ENCODE data around the gene RASGRP3.
"Not testable (repeated sequence)": the region's sequence is repeated elsewhere in the genome, so short reads cannot be mapped to it uniquely, and the experiment has no call there.

The RASGRP3 gene

DNA sequence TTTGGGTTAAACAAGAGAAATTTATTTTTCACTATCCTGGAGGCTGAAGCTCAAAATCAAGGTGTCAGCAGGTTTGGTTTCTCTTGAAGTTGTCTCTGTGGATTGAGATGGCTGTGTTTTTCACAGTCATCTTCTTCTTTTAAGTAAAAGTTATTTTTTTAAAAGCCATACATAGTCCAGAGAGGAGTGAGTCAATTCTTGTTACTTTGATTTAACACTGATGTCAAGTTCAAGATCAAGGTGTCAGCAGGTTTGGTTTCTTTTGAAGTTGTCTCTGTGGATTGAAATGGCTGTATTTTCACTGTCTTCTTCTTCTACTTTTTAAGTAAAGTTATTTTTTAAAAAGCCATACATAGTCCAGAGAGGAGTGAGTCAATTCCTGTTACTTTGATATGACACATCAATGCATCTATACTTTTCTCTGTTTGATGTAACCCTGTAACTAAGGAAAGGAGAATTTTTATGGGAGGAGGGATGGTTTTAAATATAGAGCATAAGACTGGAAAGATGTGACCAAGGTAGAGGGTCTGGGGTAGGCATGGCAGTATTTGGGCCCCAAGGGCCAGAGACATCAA lies 22.5 kb upstream of the RASGRP3 start:
- no peak for DNase-seq (ENCODE audit: low spot score)

DNA sequence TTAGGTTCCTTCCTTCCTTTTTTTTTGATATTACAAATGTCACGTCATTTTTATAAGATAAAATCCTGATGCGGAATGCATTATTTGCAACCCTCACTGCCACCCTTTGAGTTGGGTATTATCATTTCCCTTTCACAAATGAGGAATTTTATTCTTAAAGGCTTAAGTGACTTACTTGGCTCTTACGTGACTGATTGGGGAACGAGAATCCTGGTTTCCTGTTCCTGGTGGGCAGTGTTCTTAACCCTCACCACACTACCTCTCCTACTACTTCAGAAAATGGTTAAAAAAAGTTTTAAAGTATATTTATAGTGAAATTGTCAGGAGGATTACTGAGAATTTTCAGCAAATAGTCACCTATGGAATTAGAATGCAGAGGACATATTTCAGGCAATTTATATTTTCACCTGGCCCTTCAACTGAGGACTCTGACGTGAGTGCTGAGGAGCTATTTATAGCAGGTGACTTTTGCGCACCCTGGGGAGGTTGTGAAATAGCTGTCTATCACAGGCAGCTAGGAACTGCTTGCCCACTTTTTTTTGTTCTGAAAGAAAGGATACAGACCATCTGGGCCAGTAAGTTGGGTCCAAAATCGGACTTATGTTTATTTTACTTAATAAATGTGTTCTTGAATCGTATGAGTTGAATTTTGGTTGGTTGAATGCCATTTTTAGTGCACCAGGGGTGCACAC lies 18.7 kb upstream of the RASGRP3 start:
- DNase-seq (ENCODE audit: low spot score), result no peak

DNA sequence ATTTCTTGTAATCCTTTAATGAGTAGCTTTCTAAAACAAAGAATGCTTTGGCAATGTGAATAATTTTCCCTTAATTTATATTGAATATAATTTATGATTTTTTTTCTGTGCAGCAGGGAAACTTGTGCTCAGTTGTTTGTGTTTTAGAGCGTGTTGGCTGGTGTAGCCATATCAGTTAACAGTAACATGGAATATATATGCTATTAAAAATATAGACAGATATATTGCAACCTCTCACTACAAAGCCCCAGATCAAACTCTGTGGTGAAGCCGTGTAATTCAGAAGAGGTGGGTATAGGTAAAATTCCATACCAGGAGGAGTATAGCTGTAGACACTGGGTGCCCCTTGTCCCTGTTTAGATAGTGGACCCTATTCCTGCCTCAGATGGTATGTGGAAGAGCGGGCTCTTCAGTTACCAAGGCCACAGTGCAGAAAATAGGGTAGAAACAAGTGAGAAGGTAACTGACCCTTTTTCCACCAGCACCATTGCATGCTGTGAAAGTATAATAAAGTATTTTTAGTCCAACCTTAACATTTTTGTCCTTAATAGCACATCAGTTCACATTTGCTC lies 18.1 kb upstream of the RASGRP3 start:
- DNase-seq (ENCODE audit: low spot score), result no peak

DNA sequence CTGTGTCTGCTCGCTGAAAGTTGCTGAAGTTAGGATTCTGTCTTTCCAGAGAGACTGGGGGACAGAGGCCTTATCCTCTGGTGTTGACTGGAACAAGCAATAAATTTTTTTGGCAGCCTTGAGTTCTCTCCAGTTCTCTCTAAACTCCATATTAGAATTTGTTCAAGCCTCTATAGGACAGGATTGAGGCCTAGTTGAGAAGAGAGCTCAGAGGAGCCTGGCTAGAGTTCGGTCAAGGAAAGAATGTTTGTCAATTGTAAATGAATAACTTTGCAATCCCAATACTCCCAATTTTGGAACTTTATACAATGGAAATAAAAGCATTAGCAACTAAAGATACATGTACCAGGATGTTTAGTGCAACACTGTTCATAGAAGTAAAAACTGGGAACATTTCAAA lies 16.7 kb upstream of the RASGRP3 start:
- no peak for DNase-seq (ENCODE audit: low spot score)

DNA sequence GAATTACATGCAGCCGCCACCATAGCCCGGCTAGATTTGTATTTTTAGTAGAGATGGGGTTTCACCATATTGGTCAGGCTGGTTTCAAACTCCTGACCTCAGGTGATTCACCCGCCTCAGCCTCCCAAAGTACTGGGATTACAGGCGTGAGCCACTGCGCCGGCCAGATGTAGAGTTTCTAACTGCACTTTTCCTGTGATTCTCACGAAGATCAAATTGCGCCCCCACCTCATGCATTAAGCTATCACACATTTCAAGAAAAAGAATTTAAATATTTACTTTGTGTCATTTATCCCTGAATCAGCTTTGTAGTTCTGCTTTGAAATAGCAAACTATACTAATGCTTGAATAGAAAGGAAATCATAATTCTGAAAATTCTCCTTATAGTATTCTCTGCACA lies 13.9 kb upstream of the RASGRP3 start:
- DNase-seq (ENCODE audit: low spot score), result not testable (repeated sequence)

DNA sequence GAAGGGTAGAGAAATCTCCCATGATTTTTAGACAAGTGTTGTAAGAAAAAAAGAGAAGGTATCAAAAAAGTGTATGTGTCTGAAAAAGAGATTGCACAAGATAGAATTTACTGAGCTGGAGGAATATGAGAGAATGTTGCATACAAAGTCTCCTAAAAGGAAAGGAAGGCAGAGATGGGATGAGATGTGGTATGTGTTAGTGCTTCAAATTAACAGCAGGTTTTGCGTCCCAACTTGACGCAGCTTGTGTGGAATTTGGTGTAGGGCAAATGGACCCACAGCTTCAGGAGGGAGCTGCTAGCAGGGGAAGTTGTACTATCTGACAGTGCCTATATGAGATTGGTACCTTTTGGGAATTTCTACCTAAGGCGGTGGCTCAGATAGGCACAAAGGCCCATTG lies 9.0 kb upstream of the RASGRP3 start:
- no peak for DNase-seq (ENCODE audit: low spot score)

DNA sequence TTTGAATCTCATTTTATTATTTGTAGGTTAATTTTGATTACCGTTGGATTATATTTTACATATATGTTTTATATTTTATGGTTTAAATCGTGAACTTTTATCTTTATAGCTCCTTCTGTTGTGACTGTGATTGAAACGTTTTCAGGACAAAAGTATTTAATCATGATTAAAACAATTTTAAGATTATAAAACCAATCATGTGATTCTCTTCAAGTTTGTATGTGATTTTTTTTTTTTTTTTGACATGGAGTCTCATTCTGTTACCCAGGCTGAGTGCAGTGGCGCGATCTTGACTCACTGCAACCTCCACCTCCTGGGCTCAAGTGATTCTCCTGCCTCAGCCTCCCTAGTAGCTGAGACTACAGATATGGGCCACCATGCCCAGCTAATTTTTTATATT lies 7.2 kb upstream of the RASGRP3 start:
- no peak for DNase-seq (ENCODE audit: low spot score)

DNA sequence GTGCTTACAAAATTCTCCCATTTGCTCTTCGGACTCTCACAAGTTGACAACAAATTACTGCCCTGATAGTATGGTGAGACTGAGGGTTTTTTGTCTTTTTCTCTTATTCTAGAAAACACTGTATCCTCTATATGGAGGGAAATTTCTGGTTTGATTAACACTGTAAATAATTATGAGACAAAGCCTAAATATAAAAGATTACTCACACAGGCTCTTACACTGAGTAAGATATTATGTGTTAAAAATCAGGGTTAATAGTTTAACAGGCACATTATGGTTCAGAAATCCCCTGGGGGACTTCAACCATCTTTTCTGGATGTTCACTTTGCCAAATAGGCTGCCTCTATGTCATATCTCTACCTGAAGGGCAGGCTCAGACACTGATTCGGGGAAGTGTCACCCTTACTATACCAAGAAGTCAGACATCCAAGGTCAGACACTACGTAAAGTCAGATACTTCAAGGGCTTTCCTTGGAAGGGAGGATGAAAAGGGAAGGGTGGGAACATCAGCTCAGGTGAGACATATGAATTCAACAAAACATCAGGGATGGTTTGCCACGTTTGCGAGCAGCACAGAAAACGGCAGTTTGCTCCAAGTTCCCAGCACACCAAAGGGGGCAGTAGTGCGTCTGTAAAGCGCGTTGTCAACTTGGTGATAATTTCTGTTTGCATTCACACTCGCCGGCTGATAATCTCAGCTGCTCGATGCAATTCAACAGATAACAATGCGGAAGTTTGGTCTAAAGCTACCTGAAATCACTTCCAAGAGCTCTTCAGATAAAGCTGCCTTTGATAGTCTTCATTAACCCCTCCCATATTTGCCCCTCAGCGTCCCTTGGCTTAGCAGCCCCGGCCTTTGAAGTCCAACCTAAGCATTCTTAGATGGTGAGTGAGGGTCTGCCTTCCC lies 972 bp upstream of the RASGRP3 start:
- peak; percentile 55 for DNase-seq (ENCODE audit: low spot score)

DNA sequence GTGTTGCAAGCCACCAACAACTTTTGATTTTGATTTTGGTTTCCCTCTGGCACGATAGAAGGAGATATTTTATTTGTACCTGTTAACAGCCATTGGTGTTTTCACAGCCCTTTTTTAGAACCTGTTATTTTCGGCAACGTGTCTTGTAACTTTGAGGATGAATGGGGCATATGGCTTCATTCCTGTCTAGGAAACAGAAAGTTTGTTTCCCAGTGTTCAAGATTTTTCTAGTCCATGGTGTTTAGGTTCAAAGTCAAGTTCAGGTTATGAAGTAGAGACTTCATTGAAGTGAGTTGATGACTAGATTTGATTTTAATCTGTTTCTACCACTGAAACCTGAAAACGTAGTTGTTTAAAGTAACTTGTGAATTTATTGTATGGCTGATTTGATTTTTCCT lies 343 bp downstream of the RASGRP3 start:
- no peak for DNase-seq (ENCODE audit: low spot score)

DNA sequence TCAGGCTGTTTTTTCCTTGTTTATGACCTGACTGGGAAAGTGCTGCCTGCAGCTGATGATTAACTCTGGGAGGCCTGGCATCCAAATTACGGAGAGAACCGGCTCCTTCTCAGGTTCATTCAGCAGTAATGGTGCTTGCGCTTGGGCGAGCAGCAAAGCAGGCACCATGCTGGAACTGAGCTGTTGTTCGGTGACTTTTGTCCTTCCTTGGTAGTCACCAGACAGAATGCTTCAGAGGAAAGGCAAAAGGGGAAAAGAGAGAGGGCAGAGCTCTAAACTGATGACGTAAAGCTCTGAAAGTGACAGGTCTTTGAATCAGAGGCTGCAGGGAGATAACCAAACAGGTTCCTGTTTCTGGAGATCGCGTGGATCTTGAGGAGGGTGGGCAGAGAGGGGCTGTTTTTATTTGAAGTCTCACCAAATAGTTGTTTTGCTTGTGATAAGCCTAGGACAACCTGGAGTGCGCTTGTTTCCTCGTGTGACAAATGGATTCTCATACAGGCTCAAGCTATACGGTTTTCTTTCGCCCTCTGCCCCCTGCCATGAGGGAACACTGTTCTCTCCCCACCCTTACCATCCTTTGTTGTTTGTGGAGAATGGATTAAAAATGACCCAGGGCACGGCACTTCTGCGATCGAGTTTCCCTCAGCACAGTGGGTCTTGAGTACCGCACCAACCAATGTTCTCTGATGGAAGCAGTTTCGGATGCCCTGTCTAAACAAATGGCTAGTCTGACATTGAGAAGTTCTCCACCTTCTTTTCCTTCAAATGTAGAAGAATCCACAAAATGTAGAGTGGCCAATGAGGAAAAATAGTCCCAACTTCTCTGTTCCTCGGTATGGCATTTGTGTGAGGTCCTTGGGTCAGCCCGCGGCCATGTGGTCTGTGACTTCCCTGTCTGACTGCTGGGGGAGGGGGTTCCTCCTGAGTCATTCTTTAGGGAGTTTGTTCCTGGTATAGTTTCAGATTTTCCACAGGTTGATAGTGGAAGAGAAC lies 1.3 kb downstream of the RASGRP3 start:
- DNase-seq (ENCODE audit: low spot score), result peak; percentile 16

DNA sequence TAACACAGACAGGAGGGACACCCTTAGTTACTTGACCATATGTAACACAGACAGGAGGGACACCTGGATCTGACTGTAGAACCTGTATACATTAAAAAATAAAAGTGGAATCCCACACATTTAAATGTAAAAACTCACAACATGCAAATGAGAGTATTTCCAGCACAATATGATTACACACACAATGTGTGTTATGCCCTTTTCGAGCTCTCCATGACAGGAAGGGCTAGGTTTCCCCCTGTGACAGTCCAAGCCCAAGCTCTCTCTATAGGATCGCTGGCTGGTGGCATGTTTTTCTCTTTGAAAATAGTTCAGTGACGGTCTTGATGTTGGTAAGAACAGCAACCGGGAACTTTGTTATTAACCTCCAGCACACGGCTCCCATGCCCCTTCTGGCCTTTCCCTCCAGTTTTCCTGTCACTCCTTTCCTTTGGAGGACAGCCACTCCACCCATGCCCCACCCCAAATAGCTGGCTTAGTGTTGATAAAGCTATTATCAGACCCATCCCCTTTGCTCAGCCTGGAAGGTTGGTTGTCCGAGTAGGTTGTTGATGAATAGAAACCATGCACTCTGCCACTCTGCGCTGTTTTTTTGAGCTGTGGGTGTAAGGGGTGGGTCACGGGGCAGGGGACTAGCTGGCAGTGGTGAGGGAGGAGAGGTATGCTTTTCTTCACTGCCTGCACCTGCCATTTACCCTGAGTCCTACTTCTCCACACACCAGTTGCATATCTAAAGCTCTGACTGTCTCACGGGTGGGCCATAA lies 2.7 kb downstream of the RASGRP3 start:
- no peak for DNase-seq (ENCODE audit: low spot score)

DNA sequence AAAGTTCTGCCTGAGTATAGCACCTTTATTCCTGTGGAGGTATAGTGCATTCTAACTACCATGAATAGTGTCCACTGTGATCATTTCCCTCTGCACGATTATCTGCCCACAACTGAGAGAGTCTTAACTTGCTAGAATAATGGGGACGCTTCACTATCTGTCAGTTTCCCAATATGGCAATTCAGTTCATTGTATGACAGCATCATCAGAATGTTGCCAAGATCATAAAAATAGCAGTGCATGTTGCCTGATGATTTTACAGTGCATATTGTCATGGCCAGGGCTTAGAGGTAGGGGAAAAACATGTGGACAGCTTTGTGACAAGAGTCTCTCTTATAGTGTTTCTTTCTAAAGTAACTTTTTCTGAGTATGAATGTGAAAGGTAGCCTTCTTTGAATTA lies 6.1 kb downstream of the RASGRP3 start:
- no peak for DNase-seq (ENCODE audit: low spot score)

DNA sequence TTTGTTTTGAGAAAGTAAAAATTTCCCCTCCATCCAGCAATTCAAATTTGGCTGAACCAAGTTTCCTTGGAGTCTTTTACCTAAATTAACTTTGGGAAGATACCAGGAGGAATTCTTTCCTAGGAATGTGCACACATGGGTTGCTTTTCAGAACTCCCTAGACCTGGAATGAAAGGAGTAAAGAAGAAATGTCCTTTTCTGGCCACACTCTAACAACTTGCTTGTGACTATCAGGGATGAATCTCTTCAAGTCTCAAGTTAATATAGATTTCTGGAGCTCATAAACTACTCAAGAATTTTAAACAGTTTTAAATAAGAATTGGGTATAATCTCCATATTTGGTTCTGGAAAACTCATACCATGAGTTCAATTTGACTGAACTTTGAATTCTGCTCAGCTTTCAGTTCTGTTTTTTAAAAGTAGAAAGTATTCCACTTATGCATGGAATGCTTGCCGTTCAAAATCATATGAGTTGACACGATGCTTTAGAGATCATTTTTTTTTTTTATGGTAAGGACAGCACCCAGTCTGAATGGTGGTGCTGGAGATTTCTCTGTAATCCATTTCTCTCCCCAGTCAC lies 7.7 kb downstream of the RASGRP3 start:
- no peak for DNase-seq (ENCODE audit: low spot score)

DNA sequence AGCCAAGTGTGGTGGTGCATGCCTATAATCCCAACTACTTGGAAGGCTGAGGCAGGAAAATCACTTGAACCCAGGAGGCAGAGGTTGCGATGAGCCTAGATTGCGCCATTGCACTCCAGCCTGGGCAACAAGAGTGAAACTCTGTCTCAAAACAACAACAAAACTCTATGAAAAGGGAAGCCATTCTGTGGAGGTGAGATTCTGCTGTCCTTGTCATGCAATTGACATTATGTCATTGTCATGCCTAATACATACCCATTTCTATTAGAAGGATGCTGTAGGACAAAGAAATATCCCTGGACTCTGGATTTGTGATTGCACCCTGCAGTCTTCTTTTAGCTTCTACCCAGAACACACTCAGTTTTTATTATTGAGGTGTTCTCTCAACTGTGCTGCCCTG lies 8.6 kb downstream of the RASGRP3 start:
- DNase-seq (ENCODE audit: low spot score), result no peak

DNA sequence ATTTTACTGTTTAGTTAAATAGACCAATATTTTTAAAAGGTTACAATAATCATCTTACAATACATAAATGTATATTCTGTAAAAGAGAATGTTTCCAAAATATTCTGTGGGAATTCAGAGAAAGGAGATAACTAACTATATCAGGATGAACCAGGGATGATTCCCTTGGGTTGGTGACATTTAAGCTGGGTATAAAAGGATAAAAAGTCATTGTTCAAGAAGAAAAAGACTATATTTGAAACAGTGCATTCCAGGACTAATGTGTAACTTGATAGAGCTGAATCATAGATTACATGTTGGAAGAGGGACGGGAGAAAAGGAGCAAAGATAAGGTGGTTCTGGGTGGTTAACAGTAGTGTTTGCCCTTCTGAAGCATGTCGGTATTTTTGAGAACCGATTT lies 10.1 kb downstream of the RASGRP3 start:
- DNase-seq (ENCODE audit: low spot score), result no peak

DNA sequence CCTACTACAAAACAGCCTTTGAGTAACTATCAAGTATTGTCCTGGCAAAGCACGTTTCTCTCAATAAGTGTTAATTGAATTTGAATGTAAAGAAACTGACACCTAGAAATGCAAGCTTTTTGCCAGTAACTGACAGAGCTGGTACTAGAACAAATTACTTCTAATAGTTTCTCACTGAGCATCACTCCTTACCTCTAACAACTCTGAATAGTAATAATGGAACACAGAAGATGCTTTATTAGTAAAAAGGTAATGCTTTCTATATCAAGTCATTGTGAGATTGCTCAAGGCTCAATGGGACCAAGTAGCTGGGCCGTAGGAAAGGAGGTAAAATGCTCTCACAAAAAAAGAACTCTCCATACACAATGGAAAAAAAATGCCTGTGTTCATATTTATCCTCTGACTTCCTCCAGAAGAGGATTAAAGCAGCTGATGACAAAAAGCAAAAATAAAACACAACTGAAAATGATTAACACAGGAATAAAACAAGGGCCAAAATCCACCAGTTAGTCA lies 11.8 kb downstream of the RASGRP3 start:
- DNase-seq (ENCODE audit: low spot score), result no peak

DNA sequence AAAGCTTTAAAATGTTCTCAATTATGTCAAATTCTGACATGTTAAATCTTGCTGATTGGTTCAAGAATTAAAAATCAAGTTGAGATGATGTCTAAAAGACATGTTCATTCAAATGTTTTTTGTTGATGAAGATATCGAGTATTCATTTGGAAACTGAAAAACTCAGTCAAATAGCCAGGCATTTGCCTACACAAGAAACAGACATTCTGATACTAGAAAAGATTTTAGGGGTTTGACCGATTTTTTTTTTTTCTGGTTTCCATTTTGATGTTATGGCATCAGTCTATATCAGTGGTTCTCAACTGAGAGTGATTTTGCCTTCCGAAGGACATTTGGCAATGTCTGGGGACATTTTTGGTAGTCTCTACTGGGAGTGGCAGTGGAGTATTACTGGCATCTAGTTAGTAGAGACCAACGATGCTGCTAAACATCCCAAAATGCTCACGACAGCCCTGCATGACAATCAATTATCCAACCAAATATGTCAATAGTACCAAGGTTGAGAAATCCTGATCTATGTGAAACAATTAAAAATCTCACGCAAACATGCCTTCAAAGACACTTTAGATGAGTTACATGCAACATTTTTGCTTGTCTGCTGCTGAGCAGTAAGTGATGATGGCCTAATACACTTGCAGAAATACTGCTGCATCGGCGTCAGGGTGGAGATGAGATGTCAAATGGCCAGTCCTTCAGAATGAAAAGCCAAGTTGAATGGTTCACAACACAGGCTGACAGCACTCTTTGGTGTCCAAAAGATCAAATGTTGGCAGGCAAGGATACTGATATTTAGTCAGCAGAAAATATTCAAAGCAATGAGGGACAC lies 12.5 kb downstream of the RASGRP3 start:
- no peak for DNase-seq (ENCODE audit: low spot score)

DNA sequence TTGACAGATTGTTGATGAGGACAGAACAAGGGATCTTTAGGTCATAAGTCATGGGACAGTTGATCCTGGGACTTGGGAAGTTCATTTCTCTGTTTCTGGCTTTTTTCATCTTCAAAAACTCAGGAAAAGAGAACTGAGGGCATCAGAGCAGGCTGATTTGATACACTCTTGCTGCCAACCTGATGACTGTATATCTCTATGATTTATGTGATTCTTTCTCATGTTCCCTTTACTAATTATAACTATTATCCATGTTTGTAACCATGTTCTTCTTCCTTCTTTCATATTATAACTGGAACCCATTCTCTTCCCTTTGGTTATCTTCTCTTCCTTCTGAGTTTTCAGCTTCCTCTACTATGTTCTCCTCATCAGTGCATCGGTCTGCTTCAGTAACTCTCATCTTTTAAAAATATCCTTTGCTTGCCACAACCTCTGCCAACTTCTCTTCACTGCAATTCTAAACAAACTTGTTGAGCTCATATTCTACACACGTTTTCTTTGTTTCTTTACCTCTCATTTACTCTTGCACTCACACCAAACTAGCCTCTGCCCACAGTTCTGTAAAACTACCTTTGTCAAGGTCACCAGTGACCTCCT lies 13.5 kb downstream of the RASGRP3 start:
- DNase-seq (ENCODE audit: low spot score), result no peak

All from hematopoietic multipotent progenitor cell treated with erythropoietin and hydrocortisone succinate and interleukin-3 and kit ligand, for 15 days (in vitro differentiated cells).